ENCODE measurements around the gene TNIK. TPM values are rescaled to one million over a fixed set of nuclear protein-coding genes. Genes with fewer than 3 reads are reported as not detected.
"Not testable (repeated sequence)": the region's sequence is repeated elsewhere in the genome, so short reads cannot be mapped to it uniquely, and the experiment has no call there.

The TNIK gene
- total RNA-seq, 1 donor from 2014 or later = 28.5 TPM

- DNase-seq (ENCODE audit: extremely low read depth, low read depth, low spot score) = no peak
Measured at GRCh38 chr3:171156401-171157010, 303.7 kb downstream of the TNIK start.

- DNase-seq (ENCODE audit: extremely low read depth, low read depth, low spot score) = no peak
Measured at GRCh38 chr3:171155122-171155700, 305.0 kb downstream of the TNIK start.

GRCh38 chr3:171150945-171151344 lies 309.3 kb downstream of the TNIK start:
- DNase-seq (ENCODE audit: extremely low read depth, low read depth, low spot score) = no peak

GRCh38 chr3:171149526-171150116 lies 310.6 kb downstream of the TNIK start:
- DNase-seq (ENCODE audit: extremely low read depth, low read depth, low spot score) = no peak

DNA sequence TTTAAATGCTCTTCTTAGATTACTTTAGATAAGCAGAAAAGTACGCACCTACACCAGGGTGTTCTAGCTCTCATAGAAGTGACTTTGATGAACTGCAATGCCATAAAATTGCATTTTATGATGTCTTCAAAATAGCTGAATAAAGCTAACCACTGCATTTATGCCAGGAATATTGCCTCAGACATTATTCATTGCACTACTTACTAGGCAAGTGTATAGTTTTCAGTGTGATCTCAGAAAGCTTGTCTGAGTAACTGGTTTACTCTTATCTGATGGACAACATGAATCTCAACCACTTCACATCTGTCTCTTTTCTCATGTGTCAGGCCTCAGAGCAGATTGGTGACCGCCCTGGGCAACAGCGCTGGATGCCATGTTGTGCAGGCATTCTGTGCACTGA lies 314.4 kb downstream of the TNIK start:
- no peak for DNase-seq (ENCODE audit: extremely low read depth, low read depth, low spot score)

DNA sequence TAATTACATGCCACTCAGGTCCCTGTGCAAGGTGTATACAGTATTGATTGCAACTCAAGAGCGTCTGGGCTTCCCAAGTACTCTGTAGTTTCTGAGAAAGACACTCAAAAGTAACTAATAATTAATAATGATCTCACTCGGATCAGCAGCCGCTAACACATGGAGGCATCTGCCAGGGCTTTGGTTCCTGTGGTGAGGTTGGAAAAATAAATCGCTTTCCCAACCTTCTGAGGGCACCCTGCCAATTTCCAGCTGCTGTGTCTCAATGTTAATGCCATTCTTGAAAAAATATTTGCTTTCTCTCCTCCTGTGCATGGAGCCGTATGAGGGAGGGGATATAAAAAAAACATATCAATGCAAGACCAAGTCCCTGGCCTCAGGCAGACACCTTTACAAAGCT lies 317.2 kb downstream of the TNIK start:
- no peak for DNase-seq (ENCODE audit: extremely low read depth, low read depth, low spot score)

- DNase-seq (ENCODE audit: extremely low read depth, low read depth, low spot score) = no peak
Measured at GRCh38 chr3:171140246-171140645, 320.0 kb downstream of the TNIK start.

DNA sequence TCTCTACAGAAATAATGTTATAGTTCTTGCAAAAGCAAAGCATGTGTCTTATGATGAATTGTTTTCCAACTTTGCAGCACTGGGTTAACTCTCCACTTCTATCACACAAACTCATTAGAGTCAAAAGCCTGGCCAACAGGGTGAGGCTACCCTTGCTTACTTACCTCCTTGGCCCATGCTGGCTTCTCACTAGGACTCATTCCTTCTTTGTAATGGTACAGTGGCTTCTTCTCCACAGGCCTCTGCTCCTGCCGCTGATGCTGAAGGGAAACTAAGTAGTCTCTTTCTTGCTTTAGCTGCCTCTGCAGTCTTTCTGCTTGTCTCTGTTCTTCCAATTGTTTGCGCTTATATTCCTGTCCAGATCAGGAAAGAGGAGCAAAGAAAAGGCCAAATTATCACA lies 322.2 kb downstream of the TNIK start:
- DNase-seq (ENCODE audit: extremely low read depth, low read depth, low spot score) = no peak

- DNase-seq (ENCODE audit: extremely low read depth, low read depth, low spot score) = no peak
Measured at GRCh38 chr3:171135549-171135948, 324.7 kb downstream of the TNIK start.

DNA sequence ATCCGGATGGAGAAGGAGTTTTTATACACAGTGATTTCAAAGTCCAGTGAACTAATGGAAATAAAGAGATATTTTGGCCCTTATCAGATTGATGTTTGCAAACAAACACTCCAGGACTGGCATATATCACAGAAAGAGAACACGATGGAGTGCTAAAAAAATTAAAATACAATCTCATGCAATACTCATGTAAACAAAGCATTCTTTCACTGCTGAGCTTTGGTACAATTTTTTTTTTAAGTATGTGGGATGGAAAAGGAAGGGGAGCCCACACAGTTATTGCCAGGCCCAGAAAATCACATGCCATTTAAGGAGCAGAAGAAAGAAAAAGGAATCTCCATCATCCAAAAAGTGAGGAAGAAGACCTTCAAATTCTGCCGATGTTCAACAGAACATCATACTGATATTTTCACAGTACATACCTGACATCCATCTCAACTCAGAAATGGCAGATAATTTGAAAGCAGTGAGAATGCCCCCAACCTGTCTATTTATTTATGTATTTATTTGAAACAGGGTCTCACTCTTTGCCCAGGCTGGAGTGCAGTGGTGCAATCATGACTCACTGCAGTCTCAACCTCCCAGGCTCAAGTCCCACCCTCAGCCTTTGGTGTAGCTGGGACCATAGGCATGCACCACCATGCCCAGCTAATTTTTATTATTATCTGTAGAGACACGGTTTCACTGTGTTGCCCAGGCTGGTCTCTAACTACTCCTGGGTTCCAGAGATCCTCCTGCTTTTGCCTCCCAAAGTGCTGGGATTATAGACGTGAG lies 326.2 kb downstream of the TNIK start:
- DNase-seq (ENCODE audit: extremely low read depth, low read depth, low spot score) = no peak

- no peak for DNase-seq (ENCODE audit: extremely low read depth, low read depth, low spot score)
Measured at GRCh38 chr3:171133337-171133736, 326.9 kb downstream of the TNIK start.

DNA sequence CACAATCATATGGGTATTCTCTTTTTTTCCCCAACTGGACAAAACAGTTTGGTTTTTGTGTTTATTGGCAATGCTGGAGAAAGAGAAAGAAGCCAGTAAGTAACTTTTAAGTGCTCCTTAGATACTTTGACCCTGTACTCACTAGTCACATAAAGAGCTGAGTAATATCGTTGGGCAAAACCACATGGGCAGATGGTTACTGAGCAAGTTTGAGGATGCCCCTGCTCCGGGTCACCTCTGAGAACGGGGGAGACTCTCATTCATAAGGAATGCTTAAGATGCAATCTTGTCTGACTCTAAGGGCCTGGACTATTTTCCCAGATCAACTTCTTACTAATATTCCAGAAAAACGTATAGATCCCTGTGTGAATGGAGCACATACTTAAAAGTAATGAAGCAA lies 327.3 kb downstream of the TNIK start:
- no peak for DNase-seq (ENCODE audit: extremely low read depth, low read depth, low spot score)

GRCh38 chr3:171129827-171130226 lies 330.4 kb downstream of the TNIK start:
- no peak for DNase-seq (ENCODE audit: extremely low read depth, low read depth, low spot score)

DNA sequence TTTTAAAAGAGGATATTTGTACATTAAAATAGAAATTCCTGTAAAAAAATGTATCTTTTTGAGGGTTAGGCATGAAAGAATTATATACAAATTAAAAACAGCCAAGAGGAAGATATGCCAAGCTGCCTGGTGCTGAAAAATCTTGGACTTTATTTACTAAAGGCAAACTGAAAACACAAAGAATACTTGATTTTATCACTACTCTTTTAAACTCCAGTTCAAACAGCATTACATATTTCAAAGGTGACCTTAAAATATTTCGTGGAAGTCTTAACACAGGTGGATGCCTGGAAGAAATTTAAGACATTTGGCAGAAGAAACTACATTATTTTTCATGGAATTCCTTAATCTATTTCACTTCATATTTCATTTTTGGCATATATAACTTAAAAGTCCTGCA lies 332.6 kb downstream of the TNIK start:
- DNase-seq (ENCODE audit: extremely low read depth, low read depth, low spot score) = no peak

- DNase-seq (ENCODE audit: extremely low read depth, low read depth, low spot score) = no peak
Measured at GRCh38 chr3:171126478-171127209, 333.6 kb downstream of the TNIK start.

GRCh38 chr3:171125010-171125409 lies 335.2 kb downstream of the TNIK start:
- no peak for DNase-seq (ENCODE audit: extremely low read depth, low read depth, low spot score)

- DNase-seq (ENCODE audit: extremely low read depth, low read depth, low spot score) = no peak
Measured at GRCh38 chr3:171123915-171124314, 336.3 kb downstream of the TNIK start.

- DNase-seq (ENCODE audit: extremely low read depth, low read depth, low spot score) = no peak
Measured at GRCh38 chr3:171122861-171123260, 337.3 kb downstream of the TNIK start.

- no peak for DNase-seq (ENCODE audit: extremely low read depth, low read depth, low spot score)
Measured at GRCh38 chr3:171122240-171122639, 338.0 kb downstream of the TNIK start.

DNA sequence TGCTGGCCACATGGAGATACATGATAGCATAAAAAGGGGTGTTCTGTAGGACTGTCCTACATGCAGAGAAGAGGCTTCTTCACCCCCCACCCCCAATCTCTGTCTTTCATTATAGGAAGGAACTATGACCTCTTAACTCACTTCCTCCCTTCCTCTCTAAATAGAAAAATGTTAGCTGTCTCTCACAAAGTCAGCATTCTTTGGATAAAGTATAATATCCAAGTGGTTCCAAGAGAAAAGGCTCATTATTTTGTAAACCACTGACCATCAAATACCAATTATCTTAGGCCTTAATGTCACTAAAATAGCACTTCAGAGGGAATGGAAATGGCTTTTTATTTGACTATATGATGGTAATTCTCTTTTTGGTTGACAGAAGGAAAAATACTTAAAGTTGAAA lies 338.4 kb downstream of the TNIK start:
- DNase-seq (ENCODE audit: extremely low read depth, low read depth, low spot score) = no peak

DNA sequence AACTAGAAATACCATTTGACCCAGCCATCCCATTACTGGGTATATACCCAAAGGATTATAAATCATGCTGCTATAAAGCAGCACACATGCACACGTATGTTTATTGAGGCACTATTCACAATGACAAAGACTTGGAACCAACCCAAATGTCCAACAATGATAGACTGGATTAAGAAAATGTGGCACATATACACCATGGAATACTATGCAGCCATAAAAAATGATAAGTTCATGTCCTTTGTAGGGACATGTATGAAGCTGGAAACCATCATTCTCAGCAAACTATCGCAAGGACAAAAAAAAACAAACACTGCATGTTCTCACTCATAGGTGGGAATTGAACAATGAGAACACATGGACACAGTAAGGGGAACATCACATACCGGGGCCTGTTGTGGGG lies 340.8 kb downstream of the TNIK start:
- not testable (repeated sequence) for DNase-seq (ENCODE audit: extremely low read depth, low read depth, low spot score)
